Activated CD8-positive, alpha-beta T cell treated with anti-CD3 and anti-CD28 coated beads, Interleukin-2, amount 10 ng/mL, durations not matched to agents 7 days and 5 days (primary cell): ENCODE measurements around the gene JUND. TPM values are rescaled to one million over a fixed set of nuclear protein-coding genes. Genes with fewer than 3 reads are reported as not detected.

Source experiments
- ATAC-seq: fragments of 150-1000 bp; cut with Tn5 transposase; one replicate; pipeline ENCODE4 v1.10.0; 2021; ENCODE audit warnings: moderate library complexity
- CTCF ChIA-PET: fragments of 350-600 bp; sonication (Branson Sonifier 250); formaldehyde crosslinking; loops from one replicate; lab custom pipeline; 2021; ENCODE audit warnings: antibody characterized with exemption; lab: Charles Lee
- POLR2A ChIA-PET: fragments of 350-600 bp; sonication (Branson Sonifier 250); formaldehyde crosslinking; loops from one replicate; lab custom pipeline; 2021; ENCODE audit warnings: antibody characterized with exemption; lab: Charles Lee
- DNase-seq: peaks from one replicate; pipeline ENCODE4 v3.0.0-alpha.2; 2020
- H3K27ac Mint-ChIP-seq: one replicate; pipeline ENCODE4 v1.8.0; 2021; ENCODE audit warnings: mild to moderate bottlenecking, mixed read lengths
- H3K27me3 Mint-ChIP-seq: one replicate; pipeline ENCODE4 v1.8.0; 2021; ENCODE audit warnings: low read depth, mixed read lengths
- H3K36me3 Mint-ChIP-seq: one replicate; pipeline ENCODE4 v1.8.0; 2021; ENCODE audit warnings: low read depth, mixed read lengths
- H3K4me1 Mint-ChIP-seq: one replicate; pipeline ENCODE4 v1.8.0; 2021; ENCODE audit warnings: low read depth, mixed read lengths
- H3K4me3 Mint-ChIP-seq: one replicate; pipeline ENCODE4 v1.8.0; 2021; ENCODE audit warnings: mild to moderate bottlenecking, mixed read lengths
- H3K9me3 Mint-ChIP-seq: one replicate; pipeline ENCODE4 v1.8.0; 2022; ENCODE audit warnings: mixed read lengths; ENCODE audit not compliant: insufficient read depth
- total RNA-seq, 2 experiments: library from RNA; stranded (reverse); gene quantifications; one replicate each; pipeline ENCODE4 v1.2.3, GENCODE V29; 2021

JUND gene
- total RNA-seq, 2 experiments from 2014 or later = 462 to 469 TPM

GRCh38 chr19:18291019-18291524 lies 9.7 kb upstream of the JUND start:
- Mint-ChIP-seq H3K27me3 (no peaks in the 10 kb centered on the region), H3K9me3 (no peaks in the 10 kb centered on the region), H3K4me3 (peak overlapping the region; percentile 89), H3K36me3 (peaks cover 18% of the 10 kb centered on the region), H3K27ac (peak overlapping the region; percentile 93), H3K4me1 (peaks cover 73% of the 10 kb centered on the region)
- POLR2A ChIA-PET = interaction anchor here (1.0 to 6.9 kb wide), 4 partner anchors 11 to 30 kb away, joined by 4 to 520 read pairs (median 110); partner anchors contain the start of genes JUND and LSM4
- CTCF ChIA-PET = interaction anchor here (1.0 to 6.6 kb wide), 4 partner anchors 11 to 37 kb away, joined by 3 to 159 read pairs (median 42); partner anchors contain the start of genes JUND and LSM4
- DNase-seq (peak; percentile 60), ATAC-seq (peak; percentile 1)

GRCh38 chr19:18290302-18291018 lies 9.0 kb upstream of the JUND start:
- no peaks in the 10 kb centered on the region for H3K27me3 Mint-ChIP-seq
- POLR2A ChIA-PET = interaction anchor here (1.0 to 6.9 kb wide), 4 partner anchors 10 to 31 kb away, joined by 4 to 520 read pairs (median 110); partner anchors contain the start of genes JUND and LSM4

DNA sequence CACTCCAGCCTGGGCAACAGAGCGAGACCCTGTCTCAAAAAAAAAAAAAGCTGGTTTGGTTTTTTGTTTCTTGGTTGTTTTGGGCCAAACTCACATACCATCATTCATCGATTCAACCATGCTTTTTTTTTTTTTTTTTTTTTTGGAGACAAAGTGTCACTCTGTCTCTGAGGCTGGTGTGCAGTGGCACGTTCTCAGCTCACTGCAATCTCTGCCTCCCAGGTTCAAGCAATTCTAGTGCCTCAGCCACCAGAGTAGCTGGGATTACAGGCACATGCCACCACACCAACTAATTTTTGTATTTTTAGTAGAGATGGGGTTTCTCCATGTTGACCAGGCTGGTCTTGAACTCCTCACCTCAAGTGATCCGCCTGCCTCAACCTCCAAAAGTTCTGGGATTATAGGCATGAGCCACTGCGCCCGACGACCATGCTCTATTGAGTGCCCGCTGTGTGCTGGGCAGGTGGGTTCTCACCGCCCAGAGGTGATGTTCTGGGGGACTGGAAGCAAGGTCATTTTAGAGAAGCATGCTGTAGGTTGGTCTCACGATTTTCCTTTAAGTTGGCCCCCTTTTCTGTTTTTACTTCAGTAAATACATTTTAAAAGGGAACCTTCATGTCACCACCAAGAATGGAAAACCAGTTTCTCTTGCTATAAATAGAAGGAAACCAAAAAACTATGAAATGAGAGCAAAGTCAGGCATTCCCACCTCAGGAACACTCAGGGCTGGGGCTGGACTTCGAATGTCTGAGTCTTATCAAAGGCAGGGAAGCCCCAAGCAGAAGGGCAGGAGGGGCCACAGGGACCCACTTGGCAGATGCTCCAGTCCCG lies 8.3 kb upstream of the JUND start:
- no peak for DNase-seq
- Mint-ChIP-seq H3K9me3 (no peaks in the 10 kb centered on the region), H3K4me3 (peak overlapping the region; percentile 89), H3K36me3 (peaks cover 19% of the 10 kb centered on the region), H3K27me3 (no peaks in the 10 kb centered on the region), H3K27ac (peak overlapping the region; percentile 93), H3K4me1 (peaks cover 71% of the 10 kb centered on the region)
- peak; percentile 12 for ATAC-seq
- CTCF ChIA-PET = interaction anchor here (0.6 to 6.6 kb wide), 4 partner anchors 10 to 127 kb away, joined by 3 to 159 read pairs (median 28); partner anchors contain the start of gene JUND
- POLR2A ChIA-PET = interaction anchor here (1.1 to 6.9 kb wide), 4 partner anchors 9 to 32 kb away, joined by 3 to 520 read pairs (median 110); partner anchors contain the start of genes JUND and LSM4

More at GRCh38 chr19:18290302-18291018, 9.0 kb upstream of the JUND start:
- Mint-ChIP-seq H3K4me3 (peak overlapping the region; percentile 89), H3K27ac (peak overlapping the region; percentile 93), H3K9me3 (no peaks in the 10 kb centered on the region), H3K36me3 (peaks cover 17% of the 10 kb centered on the region), H3K4me1 (peaks cover 71% of the 10 kb centered on the region)
- CTCF ChIA-PET = interaction anchor here (0.6 to 6.6 kb wide), 4 partner anchors 11 to 126 kb away, joined by 3 to 159 read pairs (median 28); partner anchors contain the start of gene JUND
- peak; percentile 95 for DNase-seq
- ATAC-seq = peak; percentile 43

DNA sequence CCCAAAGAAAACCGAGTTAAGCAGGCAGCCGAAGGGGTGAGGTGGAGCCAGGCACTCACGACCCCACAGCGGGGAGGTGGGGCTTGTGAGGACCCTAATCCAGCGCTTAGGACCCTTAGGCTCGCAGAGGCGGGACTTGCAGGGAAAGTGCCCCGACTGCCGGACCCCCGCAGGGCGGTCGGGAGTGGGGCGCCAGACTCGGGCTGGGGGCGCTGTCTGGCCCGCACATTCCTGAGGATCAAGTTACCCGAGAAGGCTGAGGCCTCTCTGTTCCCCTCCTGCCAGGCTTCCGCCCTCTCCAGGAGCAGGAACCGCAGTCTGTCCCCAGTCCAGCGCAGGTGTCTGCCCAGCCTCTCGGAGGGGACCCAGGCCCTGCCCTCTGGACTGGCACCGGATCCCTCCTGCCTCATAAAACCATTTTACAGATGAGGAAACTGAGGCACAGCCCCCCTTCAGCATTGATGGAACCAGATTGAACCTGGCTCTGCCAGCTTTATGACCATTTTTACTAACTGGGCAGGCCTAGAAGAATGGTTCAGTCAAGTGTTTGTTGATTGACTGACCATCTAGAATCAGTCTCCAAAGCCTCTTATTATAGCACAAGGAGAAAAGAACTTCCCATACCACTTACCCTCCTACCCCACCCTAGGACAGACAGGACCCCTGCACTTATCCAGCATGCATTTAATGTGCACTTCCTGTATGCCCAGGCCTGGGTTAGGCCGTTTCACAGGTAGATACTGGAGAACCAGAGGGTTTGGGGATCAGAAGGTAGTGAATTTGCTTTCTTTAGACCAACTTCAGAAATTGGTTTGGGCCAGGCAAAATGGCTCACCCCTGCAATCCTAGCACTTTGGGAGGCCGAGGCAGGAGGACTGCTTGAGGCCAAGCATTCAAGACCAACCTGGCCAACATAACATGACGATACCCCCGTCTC lies 6.7 kb upstream of the JUND start:
- Mint-ChIP-seq H3K4me1 (peaks cover 64% of the 10 kb centered on the region), H3K9me3 (no peaks in the 10 kb centered on the region), H3K27me3 (no peaks in the 10 kb centered on the region), H3K4me3 (no peak overlapping the region), H3K27ac (peak overlapping the region; percentile 43), H3K36me3 (peaks cover 17% of the 10 kb centered on the region)
- POLR2A ChIA-PET = interaction anchor here (0.5 to 6.9 kb wide), 4 partner anchors 8 to 24 kb away, joined by 3 to 520 read pairs (median 80); partner anchors contain the start of gene JUND
- DNase-seq (no peak), ATAC-seq (no peak)
- CTCF ChIA-PET = interaction anchor here (1.3 to 6.6 kb wide), 2 partner anchors 8 to 40 kb away, joined by 3 to 159 read pairs; partner anchors contain the start of gene JUND

DNA sequence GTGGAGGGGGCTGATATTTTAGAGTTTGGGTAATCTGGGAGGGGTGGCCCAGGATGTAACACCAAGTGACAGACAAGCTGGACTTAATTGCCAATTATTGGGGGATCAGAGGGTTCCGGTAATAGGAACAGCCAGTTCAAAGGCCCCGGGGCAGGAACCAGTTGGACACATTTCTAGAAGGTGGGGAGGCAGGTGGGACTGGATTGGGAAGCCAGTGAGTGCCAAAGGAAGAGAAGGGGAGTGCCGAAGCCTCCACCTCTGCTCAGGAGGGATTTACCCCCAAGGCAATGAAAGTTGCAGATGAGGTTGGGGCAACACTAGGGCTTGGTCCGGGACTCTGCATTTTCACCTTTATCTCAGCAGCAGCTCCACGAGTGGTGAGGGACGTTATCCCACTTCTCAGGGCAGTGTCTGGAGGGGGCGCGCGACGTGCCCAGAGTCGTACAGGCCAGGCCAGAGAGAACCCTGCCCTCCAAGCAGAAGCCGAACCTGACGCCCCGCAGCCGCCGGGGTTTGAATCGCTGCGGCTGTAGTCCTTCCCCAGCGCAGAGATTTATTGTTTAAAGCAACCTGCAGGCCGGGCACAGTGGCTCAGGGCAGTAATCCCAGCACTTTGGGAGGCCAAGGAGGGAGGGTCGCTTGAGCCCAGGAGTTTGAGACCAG lies 5.7 kb upstream of the JUND start:
- Mint-ChIP-seq H3K27me3 (no peaks in the 10 kb centered on the region), H3K4me1 (peaks cover 70% of the 10 kb centered on the region), H3K27ac (peak overlapping the region; percentile 73), H3K36me3 (peaks cover 18% of the 10 kb centered on the region), H3K9me3 (no peaks in the 10 kb centered on the region), H3K4me3 (no peak overlapping the region)
- CTCF ChIA-PET = interaction anchor here (1.3 kb wide), 1 partner anchor 41 kb away, joined by 3 read pairs; no protein-coding TSS in a partner anchor
- no peak for DNase-seq
- POLR2A ChIA-PET = no interaction called here
- no peak for ATAC-seq

DNA sequence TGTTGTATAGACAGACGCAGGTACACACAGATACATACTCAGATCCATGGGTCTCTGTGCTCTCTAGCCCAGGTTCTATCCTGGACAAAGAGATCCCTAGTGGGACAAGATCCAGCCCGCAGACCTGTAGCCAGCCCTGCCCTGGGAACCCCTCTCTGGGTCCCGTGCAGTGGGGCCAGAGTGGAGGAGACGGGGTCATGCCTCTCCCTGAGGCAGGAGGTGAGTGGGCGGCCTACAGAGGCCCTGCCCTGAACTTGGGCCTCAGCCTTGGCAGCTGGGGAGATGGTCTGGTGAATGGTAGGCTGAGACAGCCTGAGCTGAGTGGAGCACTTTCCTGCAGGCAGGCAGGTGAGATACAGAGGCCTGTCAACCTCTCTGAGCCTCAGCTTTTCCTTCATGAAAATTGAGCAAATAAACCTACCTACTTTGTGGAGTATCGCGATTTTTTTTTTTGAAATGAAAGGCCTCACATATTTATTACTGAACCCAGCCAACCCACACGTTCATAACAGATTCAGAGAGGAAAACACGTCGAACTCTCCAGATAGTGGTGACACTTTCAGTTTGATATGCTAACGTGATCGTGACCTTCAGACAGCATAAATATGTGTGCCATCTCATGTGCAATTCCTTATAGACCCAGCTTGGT lies 3.4 kb upstream of the JUND start:
- ATAC-seq (no peak), DNase-seq (peak; percentile 54)
- H3K36me3 Mint-ChIP-seq = peaks cover 19% of the 10 kb centered on the region
- H3K27me3 Mint-ChIP-seq = no peaks in the 10 kb centered on the region
- ChIA-PET POLR2A (interaction anchor here (0.6 to 2.3 kb wide), 5 partner anchors 10 to 197 kb away, joined by 3 to 28 read pairs (median 6); partner anchors contain the start of gene LSM4), CTCF (interaction anchor here (0.6 to 0.7 kb wide), 3 partner anchors 8 to 37 kb away, joined by 3 to 4 read pairs (median 3); no protein-coding TSS in a partner anchor)
- no peaks in the 10 kb centered on the region for H3K9me3 Mint-ChIP-seq
- peak overlapping the region; percentile 90 for H3K27ac Mint-ChIP-seq
- peaks cover 57% of the 10 kb centered on the region for H3K4me1 Mint-ChIP-seq
- H3K4me3 Mint-ChIP-seq = peak overlapping the region; percentile 54

- H3K4me1 Mint-ChIP-seq = peaks cover 56% of the 10 kb centered on the region
- ChIA-PET CTCF (no interaction called here), POLR2A (interaction anchor here (0.6 to 8.6 kb wide), 3 partner anchors 8 to 31 kb away, joined by 4 to 647 read pairs (median 520); partner anchors contain the start of gene LSM4)
- H3K4me3 Mint-ChIP-seq = no peak overlapping the region
- peak overlapping the region; percentile 74 for H3K27ac Mint-ChIP-seq
- ATAC-seq (no peak), DNase-seq (no peak)
- H3K36me3 Mint-ChIP-seq = peaks cover 33% of the 10 kb centered on the region
- H3K9me3 Mint-ChIP-seq = no peaks in the 10 kb centered on the region
- no peaks in the 10 kb centered on the region for H3K27me3 Mint-ChIP-seq
Observed at GRCh38 chr19:18283338-18283737, 1.9 kb upstream of the JUND start.

GRCh38 chr19:18282788-18283141 lies 1.3 kb upstream of the JUND start:
- Mint-ChIP-seq H3K27me3 (no peaks in the 10 kb centered on the region), H3K4me3 (peak overlapping the region; percentile 83), H3K36me3 (peaks cover 38% of the 10 kb centered on the region), H3K4me1 (peaks cover 58% of the 10 kb centered on the region), H3K27ac (peak overlapping the region; percentile 94), H3K9me3 (no peaks in the 10 kb centered on the region)
- ATAC-seq = no peak
- POLR2A ChIA-PET = interaction anchor here (2.5 to 8.6 kb wide), 4 partner anchors 9 to 79 kb away, joined by 8 to 647 read pairs (median 516); partner anchors contain the start of genes LSM4 and RAB3A
- CTCF ChIA-PET = interaction anchor here (1.6 to 8.1 kb wide), 4 partner anchors 8 to 79 kb away, joined by 4 to 455 read pairs (median 207); partner anchors contain the start of gene RAB3A
- DNase-seq = peak; percentile 56

DNA sequence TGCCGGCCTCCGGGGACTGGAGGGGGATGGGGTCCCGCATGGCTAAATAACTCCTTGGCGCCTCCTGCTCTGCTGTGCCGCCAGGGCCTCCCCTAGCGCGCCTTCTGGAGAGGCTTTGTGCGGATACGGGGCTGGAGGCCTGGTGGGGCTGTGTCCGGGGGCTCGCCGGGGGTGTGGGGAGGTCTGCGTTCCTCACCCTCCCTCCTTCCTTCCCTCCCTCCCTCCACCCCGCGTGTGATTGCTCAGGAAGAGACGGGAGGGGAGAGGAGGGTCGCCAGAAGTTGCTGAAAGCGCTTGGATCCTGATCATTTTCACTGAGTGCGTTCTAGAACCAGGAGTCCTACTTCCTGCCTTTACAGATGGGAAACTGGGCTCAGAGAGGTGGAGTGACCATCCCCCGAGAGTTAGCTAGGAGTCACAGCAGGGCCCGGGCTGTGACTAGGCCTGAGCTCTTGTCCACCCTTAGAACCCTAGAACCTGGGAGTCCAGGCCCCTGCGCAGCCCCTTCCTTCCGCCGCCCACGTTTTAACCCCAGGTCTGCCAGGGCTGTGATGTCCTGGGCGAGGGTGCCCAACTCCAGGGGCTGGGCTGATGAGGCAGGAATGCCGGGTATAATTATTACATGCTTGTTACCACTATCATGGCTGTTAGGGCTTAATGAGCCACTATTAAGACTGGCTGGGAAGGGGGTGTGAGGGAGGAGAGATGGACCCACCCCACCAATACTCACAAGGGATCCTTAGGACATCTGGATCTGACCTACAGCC lies 782 bp upstream of the JUND start:
- H3K4me3 Mint-ChIP-seq = peak overlapping the region; percentile 83
- H3K36me3 Mint-ChIP-seq = peaks cover 42% of the 10 kb centered on the region
- DNase-seq = no peak

More for the DNA sequence above, 782 bp upstream of the JUND start:
- H3K4me1 Mint-ChIP-seq = peaks cover 62% of the 10 kb centered on the region
- no peaks in the 10 kb centered on the region for H3K9me3 Mint-ChIP-seq
- ATAC-seq = peak; percentile 51
- H3K27me3 Mint-ChIP-seq = no peaks in the 10 kb centered on the region
- ChIA-PET CTCF (interaction anchor here (1.5 to 8.9 kb wide), 10 partner anchors 9 to 131 kb away, joined by 4 to 464 read pairs (median 86); partner anchors contain the start of genes LSM4 and RAB3A), POLR2A (interaction anchor here (0.5 to 8.6 kb wide), 28 partner anchors 9 to 1736 kb away, joined by 3 to 647 read pairs (median 7); partner anchors contain the start of genes COPE, DDX49, IFI30 and IL12RB1)
- H3K27ac Mint-ChIP-seq = peak overlapping the region; percentile 94
